OCI-LY1 (cell line): ENCODE data around the gene CLN6.

Experiments
- H2AFZ ChIP-seq: fragments of 200-600 bp; sonication (generic), shearing (Covaris generic); 2 replicates; pipeline ENCODE4 v1.6.0; 2014; ENCODE audit warnings: antibody characterized with exemption, mild to moderate bottlenecking, low read length
- H3F3A ChIP-seq: fragments of 200-600 bp; sonication (generic), shearing (Covaris generic); 2 replicates; pipeline ENCODE4 v1.6.0; 2014; ENCODE audit warnings: mild to moderate bottlenecking, antibody characterized with exemption, low read length, moderate library complexity; ENCODE audit not compliant: insufficient read depth
- H3K27ac ChIP-seq: fragments of 200-600 bp; sonication (generic); 2 replicates; pipeline ENCODE4 v1.5.1; 2014; ENCODE audit warnings: low read length, mixed run types, mild to moderate bottlenecking, low read depth; ENCODE audit not compliant: poor library complexity, severe bottlenecking
- H3K27me3 ChIP-seq: fragments of 200-600 bp; sonication (generic); 2 replicates; pipeline ENCODE4 v1.6.0; 2014; ENCODE audit warnings: antibody characterized with exemption, mild to moderate bottlenecking, low read length, moderate library complexity; ENCODE audit not compliant: insufficient read depth
- H3K36me3 ChIP-seq: fragments of 200-600 bp; sonication (generic); 2 replicates; pipeline ENCODE4 v1.6.1; 2014; ENCODE audit warnings: mild to moderate bottlenecking, antibody characterized with exemption, low read length, moderate library complexity, mixed read lengths; ENCODE audit not compliant: insufficient read depth
- H3K4me1 ChIP-seq: fragments of 200-600 bp; sonication (generic); 2 replicates; pipeline ENCODE4 v1.5.1; 2014; ENCODE audit warnings: mild to moderate bottlenecking, low read length, moderate library complexity; ENCODE audit not compliant: insufficient read depth, severe bottlenecking
- H3K4me2 ChIP-seq: fragments of 200-600 bp; sonication (generic), shearing (Covaris generic); 2 replicates; pipeline ENCODE4 v1.6.1; 2014; ENCODE audit warnings: low read length
- H3K4me3 ChIP-seq: fragments of 200-600 bp; sonication (generic); 2 replicates; pipeline ENCODE4 v1.5.1; 2014; ENCODE audit warnings: low read length, low read depth, mild to moderate bottlenecking, mixed read lengths; ENCODE audit not compliant: poor library complexity, severe bottlenecking
- H3K79me2 ChIP-seq: fragments of 200-600 bp; shearing (Covaris generic); 2 replicates; pipeline ENCODE4 v1.6.1; 2016; ENCODE audit warnings: mixed run types, low read length, mixed read lengths; ENCODE audit not compliant: insufficient read depth
- H3K9ac ChIP-seq: fragments of 200-600 bp; sonication (generic), shearing (Covaris generic); 2 replicates; pipeline ENCODE4 v1.6.1; 2014; ENCODE audit warnings: mild to moderate bottlenecking, low read length, mixed read lengths
- H3K9me2 ChIP-seq: fragments of 200-600 bp; sonication (generic), shearing (Covaris generic); 2 replicates; pipeline ENCODE4 v1.6.1; 2014; ENCODE audit warnings: low read depth, mild to moderate bottlenecking, low read length, mixed read lengths
- H3K9me3 ChIP-seq: fragments of 200-600 bp; shearing (Covaris generic); 2 replicates; pipeline ENCODE4 v1.6.1; 2014; ENCODE audit warnings: low read length, mixed read lengths
- H4K20me1 ChIP-seq: fragments of 200-600 bp; sonication (generic), shearing (Covaris generic); 2 replicates; pipeline ENCODE4 v1.6.0; 2016; ENCODE audit warnings: mild to moderate bottlenecking, low read length; ENCODE audit not compliant: insufficient read depth
- CTCF ChIP-seq: fragments of 200-600 bp; sonication (generic), shearing (Covaris generic); IDR thresholded peaks from 2 replicates; pipeline ENCODE4 v1.5.1; 2017; ENCODE audit warnings: mild to moderate bottlenecking, antibody characterized with exemption, low read length, moderate library complexity, mixed read lengths
- EZH2 ChIP-seq: fragments of 200-600 bp; sonication (generic), shearing (Covaris generic); IDR thresholded peaks from 2 replicates; pipeline ENCODE4 v1.8.0; 2017; ENCODE audit warnings: borderline replicate concordance, mixed run types, mild to moderate bottlenecking, antibody characterized with exemption, low read length, moderate library complexity, mixed read lengths

Gene CLN6

GRCh38 chr15:68199340-68199739, 30.2 kb downstream of the CLN6 start:
- Histone ChIP-seq H2AFZ (no peak overlapping the region), H3K4me3 (no peak overlapping the region), H4K20me1 (no peaks in the 10 kb centered on the region), H3K79me2 (no peaks in the 10 kb centered on the region), H3K27ac (no peak overlapping the region), H3K27me3 (no peaks in the 10 kb centered on the region), H3K9me2 (no peaks in the 10 kb centered on the region), H3F3A (no peaks in the 10 kb centered on the region), H3K9me3 (no peaks in the 10 kb centered on the region), H3K9ac (no peak overlapping the region), H3K36me3 (no peaks in the 10 kb centered on the region), H3K4me1 (no peaks in the 10 kb centered on the region), H3K4me2 (no peak overlapping the region)
- no peak for TF ChIP-seq EZH2
- TF ChIP-seq CTCF: no peak

DNA sequence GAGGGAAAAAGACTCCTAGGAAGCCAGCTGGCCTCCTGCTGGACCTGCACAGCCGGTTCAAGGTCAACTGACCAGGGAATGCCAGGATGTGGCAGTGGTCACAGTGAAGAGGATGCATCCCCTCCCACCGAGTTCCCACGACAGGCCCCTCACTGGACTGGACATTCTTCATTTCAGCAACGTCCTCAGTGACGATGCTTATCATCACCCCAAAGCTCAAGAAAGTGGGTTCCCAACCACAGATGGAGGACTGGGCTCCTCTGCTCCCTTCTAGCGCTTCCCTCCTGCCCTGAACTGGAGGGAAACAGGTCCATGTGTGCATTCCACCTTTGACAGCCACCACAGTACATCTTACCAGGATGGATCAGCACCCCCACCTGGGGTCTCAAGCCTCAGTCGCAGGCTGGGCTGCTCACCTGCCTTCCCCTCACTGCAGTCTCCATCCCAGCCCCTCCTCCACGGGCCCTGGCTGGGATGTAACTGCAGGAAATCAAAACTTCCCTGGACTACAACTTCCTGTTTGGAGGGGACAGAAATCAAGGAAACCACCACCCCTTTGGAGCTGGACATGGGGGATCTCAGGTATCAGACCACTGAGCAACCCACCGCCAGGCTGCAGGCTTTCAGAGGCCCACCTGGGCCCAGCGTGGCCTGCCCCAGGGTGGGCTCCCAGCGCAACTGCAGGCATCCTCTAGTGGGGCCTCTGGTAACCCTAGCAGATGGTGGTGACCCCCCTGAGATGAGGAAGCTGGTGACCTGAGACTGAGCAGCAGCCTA, 31.7 kb downstream of the CLN6 start:
- TF ChIP-seq CTCF (no peak), EZH2 (no peak)
- H3K4me3 ChIP-seq: no peak overlapping the region
- H3K27me3 ChIP-seq: no peaks in the 10 kb centered on the region
- no peaks in the 10 kb centered on the region for H3F3A ChIP-seq
- H3K9me2 ChIP-seq: no peaks in the 10 kb centered on the region
- no peak overlapping the region for H2AFZ ChIP-seq
- no peaks in the 10 kb centered on the region for H3K9me3 ChIP-seq
- no peak overlapping the region for H3K9ac ChIP-seq
- H3K79me2 ChIP-seq: no peaks in the 10 kb centered on the region
- no peaks in the 10 kb centered on the region for H3K4me1 ChIP-seq
- H4K20me1 ChIP-seq: no peaks in the 10 kb centered on the region
- no peak overlapping the region for H3K4me2 ChIP-seq
- H3K36me3 ChIP-seq: peaks cover 9% of the 10 kb centered on the region; the same call in 1 of the 2 replicates
- H3K27ac ChIP-seq: no peak overlapping the region

DNA sequence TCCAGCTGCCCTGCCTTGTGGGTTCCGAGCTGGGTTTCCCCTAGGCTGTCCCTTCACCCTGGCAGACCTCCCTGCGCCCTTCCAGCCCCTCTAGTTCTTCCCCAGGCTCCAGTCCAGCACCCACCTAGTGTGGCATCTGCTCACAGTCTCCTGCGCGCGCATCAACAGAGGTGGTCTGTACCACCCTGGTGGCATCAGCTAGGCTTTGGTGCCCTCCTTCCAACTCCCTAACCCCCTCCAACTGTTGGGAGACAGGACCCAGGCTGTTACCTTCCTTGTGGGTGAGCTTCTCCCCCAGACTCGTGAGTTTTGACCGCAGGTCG, 32.4 kb downstream of the CLN6 start:
- H3K27ac ChIP-seq: no peak overlapping the region
- no peaks in the 10 kb centered on the region for H3F3A ChIP-seq
- H3K27me3 ChIP-seq: no peaks in the 10 kb centered on the region
- H4K20me1 ChIP-seq: no peaks in the 10 kb centered on the region
- H3K9me3 ChIP-seq: no peaks in the 10 kb centered on the region
- H2AFZ ChIP-seq: no peak overlapping the region
- H3K4me3 ChIP-seq: no peak overlapping the region
- no peaks in the 10 kb centered on the region for H3K79me2 ChIP-seq
- H3K9me2 ChIP-seq: no peaks in the 10 kb centered on the region
- H3K36me3 ChIP-seq: peaks cover 17% of the 10 kb centered on the region; the same call in 1 of the 2 replicates
- TF ChIP-seq CTCF (no peak), EZH2 (no peak)
- no peak overlapping the region for H3K9ac ChIP-seq
- no peaks in the 10 kb centered on the region for H3K4me1 ChIP-seq
- no peak overlapping the region for H3K4me2 ChIP-seq
